ENCODE measurements around the gene KCND2. TPM values are rescaled to one million over a fixed set of nuclear protein-coding genes. Genes with fewer than 3 reads are reported as not detected.
A peak's percentile ranks its signal among the peaks of the same experiment; 100 is the strongest.

KCND2 gene
- total RNA-seq, 1 experiment from 2014 or later, result 0.33 TPM

GRCh38 chr7:120783721-120784120 is 510.7 kb downstream of the KCND2 start:
- Histone ChIP-seq H3K4me2 (ENCODE audit: low read length) (no peak overlapping the region), H3K27me3 (ENCODE audit: low read length) (no peaks in the 10 kb centered on the region), H3K9me2 (replicated peaks; ENCODE audit: low read length) (no peaks in the 10 kb centered on the region), H3K4me1 (ENCODE audit: insufficient read depth, low read length) (no peaks in the 10 kb centered on the region), H3K27ac (ENCODE audit: low read length) (no peak overlapping the region), H3K9me3 (ENCODE audit: low read length) (no peaks in the 10 kb centered on the region), H3F3A (ENCODE audit: low read length, unreplicated experiment) (no peaks in the 10 kb centered on the region), H3K79me2 (ENCODE audit: low read length) (no peaks in the 10 kb centered on the region), H3K9ac (ENCODE audit: low read length) (no peak overlapping the region), H2AFZ (ENCODE audit: low read length) (no peak overlapping the region), H3K36me3 (ENCODE audit: low read depth, low read length) (no peaks in the 10 kb centered on the region), H3K4me3 (ENCODE audit: low read length) (no peak overlapping the region), H4K20me1 (ENCODE audit: low read length) (no peaks in the 10 kb centered on the region)
- CTCF ChIA-PET, result no interaction called here
- DNase-seq, result no peak
- BruUV-seq (replicated peaks), result no TSS peak
- intact Hi-C loops (cut with micrococcal nuclease), result no loop called here
- POLR2A ChIA-PET (ENCODE audit: unreplicated experiment), result no interaction called here
- ATAC-seq, result no peak
- no peak for TF ChIP-seq EZH2 (IDR thresholded peaks at IDR 0.05; ENCODE audit: low read length, unreplicated experiment)
- no peak for TF ChIP-seq EZH2phosphoT487 (IDR thresholded peaks at IDR 0.05; ENCODE audit: borderline replicate concordance, low read length)
- TF ChIP-seq, protein P1, sequence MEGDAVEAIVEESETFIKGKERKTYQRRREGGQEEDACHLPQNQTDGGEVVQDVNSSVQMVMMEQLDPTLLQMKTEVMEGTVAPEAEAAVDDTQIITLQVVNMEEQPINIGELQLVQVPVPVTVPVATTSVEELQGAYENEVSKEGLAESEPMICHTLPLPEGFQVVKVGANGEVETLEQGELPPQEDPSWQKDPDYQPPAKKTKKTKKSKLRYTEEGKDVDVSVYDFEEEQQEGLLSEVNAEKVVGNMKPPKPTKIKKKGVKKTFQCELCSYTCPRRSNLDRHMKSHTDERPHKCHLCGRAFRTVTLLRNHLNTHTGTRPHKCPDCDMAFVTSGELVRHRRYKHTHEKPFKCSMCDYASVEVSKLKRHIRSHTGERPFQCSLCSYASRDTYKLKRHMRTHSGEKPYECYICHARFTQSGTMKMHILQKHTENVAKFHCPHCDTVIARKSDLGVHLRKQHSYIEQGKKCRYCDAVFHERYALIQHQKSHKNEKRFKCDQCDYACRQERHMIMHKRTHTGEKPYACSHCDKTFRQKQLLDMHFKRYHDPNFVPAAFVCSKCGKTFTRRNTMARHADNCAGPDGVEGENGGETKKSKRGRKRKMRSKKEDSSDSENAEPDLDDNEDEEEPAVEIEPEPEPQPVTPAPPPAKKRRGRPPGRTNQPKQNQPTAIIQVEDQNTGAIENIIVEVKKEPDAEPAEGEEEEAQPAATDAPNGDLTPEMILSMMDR (conservative IDR thresholded peaks at IDR 0.05; ENCODE audit: low read depth, low read length), result no peak

DNA sequence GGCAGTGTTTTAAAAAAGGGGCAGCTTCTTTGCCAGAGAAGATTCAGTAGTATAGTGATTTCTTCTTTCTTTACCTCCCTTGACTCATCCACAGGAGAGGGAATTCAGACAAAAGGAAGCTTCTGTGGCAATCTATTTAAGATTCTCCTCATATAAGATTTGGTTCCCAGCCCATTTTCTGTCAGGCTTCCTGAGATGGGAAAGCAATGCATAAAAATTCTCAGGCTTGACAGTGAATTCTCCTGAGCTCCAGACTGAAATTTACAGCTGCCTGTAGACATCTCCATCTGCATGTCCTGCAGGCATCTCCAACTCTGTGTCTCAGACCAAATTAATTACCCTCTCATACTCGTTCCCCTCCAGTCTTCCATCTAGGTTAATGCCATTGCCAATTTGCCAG is 512.1 kb downstream of the KCND2 start:
- ATAC-seq (peak; percentile 22; the same call in 1 of the 2 replicates), DNase-seq (no peak)
- CTCF ChIA-PET, result no interaction called here
- no peaks in the 10 kb centered on the region for H3K9me3 ChIP-seq (ENCODE audit: low read length)
- POLR2A ChIA-PET (ENCODE audit: unreplicated experiment), result no interaction called here
- H3F3A ChIP-seq (ENCODE audit: low read length, unreplicated experiment), result no peaks in the 10 kb centered on the region
- no peaks in the 10 kb centered on the region for H3K4me1 ChIP-seq (ENCODE audit: insufficient read depth, low read length)
- H3K36me3 ChIP-seq (ENCODE audit: low read depth, low read length), result no peaks in the 10 kb centered on the region
- intact Hi-C loops (cut with micrococcal nuclease), result no loop called here
- no TSS peak for BruUV-seq (replicated peaks)
- H3K27me3 ChIP-seq (ENCODE audit: low read length), result no peaks in the 10 kb centered on the region
- no peak overlapping the region for H3K27ac ChIP-seq (ENCODE audit: low read length)
- H3K79me2 ChIP-seq (ENCODE audit: low read length), result no peaks in the 10 kb centered on the region
- TF ChIP-seq EZH2phosphoT487 (IDR thresholded peaks at IDR 0.05; ENCODE audit: borderline replicate concordance, low read length) (no peak), EZH2 (IDR thresholded peaks at IDR 0.05; ENCODE audit: low read length, unreplicated experiment) (no peak)
- TF ChIP-seq, protein P1 (conservative IDR thresholded peaks at IDR 0.05; ENCODE audit: low read depth, low read length), result no peak
- H3K9me2 ChIP-seq (replicated peaks; ENCODE audit: low read length), result no peaks in the 10 kb centered on the region
- no peak overlapping the region for H3K4me2 ChIP-seq (ENCODE audit: low read length)
- no peaks in the 10 kb centered on the region for H4K20me1 ChIP-seq (ENCODE audit: low read length)
- H3K4me3 ChIP-seq (ENCODE audit: low read length), result no peak overlapping the region
- H3K9ac ChIP-seq (ENCODE audit: low read length), result no peak overlapping the region
- no peak overlapping the region for H2AFZ ChIP-seq (ENCODE audit: low read length)

DNA sequence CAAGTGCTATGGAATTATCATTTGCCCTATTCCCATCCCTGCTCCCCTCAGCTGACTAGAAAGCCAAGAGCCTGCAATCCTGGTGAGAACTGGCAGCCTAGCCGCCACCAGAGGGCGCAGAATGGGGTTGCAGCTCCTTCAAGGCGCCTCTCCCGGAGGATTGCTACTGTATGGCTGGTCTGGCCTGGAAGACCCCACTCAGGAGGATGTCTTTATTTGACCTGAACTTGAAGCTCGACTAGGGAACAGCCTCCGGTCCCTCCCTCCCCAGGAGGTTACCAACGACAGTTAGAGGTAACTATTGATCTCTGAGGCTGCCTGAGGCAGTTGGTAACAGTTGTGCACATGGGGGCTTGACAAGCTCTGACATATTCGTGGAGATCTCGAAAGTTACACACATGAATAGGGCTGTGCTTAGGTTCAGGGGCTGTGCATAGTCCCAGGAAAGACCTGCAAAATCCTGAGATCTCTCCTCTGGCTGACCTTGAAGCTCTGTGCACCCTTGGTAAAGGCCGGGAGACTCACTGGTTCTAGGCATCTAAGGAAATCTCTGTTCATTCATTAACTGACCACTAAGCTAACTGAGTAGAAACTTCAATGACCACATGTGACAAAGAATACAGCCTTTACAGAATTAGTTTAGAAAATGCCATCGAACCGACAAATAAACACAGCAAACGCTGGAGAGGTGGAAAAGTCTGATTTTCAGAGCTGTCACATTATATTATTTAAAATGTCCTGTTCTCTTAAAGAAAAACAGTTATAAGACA is 519.3 kb downstream of the KCND2 start:
- peak; percentile 93 for ATAC-seq
- TF ChIP-seq EZH2 (IDR thresholded peaks at IDR 0.05; ENCODE audit: low read length, unreplicated experiment), result no peak
- TF ChIP-seq, protein P1 (conservative IDR thresholded peaks at IDR 0.05; ENCODE audit: low read depth, low read length), result peak; percentile 92
- H3K27me3 ChIP-seq (ENCODE audit: low read length), result no peaks in the 10 kb centered on the region
- H3K9ac ChIP-seq (ENCODE audit: low read length), result no peak overlapping the region
- no peak overlapping the region for H3K4me2 ChIP-seq (ENCODE audit: low read length)
- no peak overlapping the region for H2AFZ ChIP-seq (ENCODE audit: low read length)
- H3K4me1 ChIP-seq (ENCODE audit: insufficient read depth, low read length), result no peaks in the 10 kb centered on the region
- H3K9me2 ChIP-seq (replicated peaks; ENCODE audit: low read length), result no peaks in the 10 kb centered on the region
- no peaks in the 10 kb centered on the region for H4K20me1 ChIP-seq (ENCODE audit: low read length)
- no peak overlapping the region for H3K27ac ChIP-seq (ENCODE audit: low read length)
- no peak overlapping the region for H3K4me3 ChIP-seq (ENCODE audit: low read length)
- H3K36me3 ChIP-seq (ENCODE audit: low read depth, low read length), result no peaks in the 10 kb centered on the region
- ChIA-PET POLR2A (ENCODE audit: unreplicated experiment) (interaction anchor here (0.6 kb wide), 1 partner anchor 581 kb away, joined by 5 read pairs; no protein-coding TSS in a partner anchor), CTCF (interaction anchor here (0.5 to 1.1 kb wide), 4 partner anchors 54 to 880 kb away, joined by 3 to 9 read pairs (median 4); no protein-coding TSS in a partner anchor)
- no peaks in the 10 kb centered on the region for H3F3A ChIP-seq (ENCODE audit: low read length, unreplicated experiment)
- no peaks in the 10 kb centered on the region for H3K79me2 ChIP-seq (ENCODE audit: low read length)
- intact Hi-C loops (cut with micrococcal nuclease), result loop anchor here (1.0 kb wide), 1 partner anchor 149 kb away; no protein-coding TSS in a partner anchor
- no TSS peak for BruUV-seq (replicated peaks)
- H3K9me3 ChIP-seq (ENCODE audit: low read length), result no peaks in the 10 kb centered on the region
- DNase-seq, result peak; percentile 72

Measured in PC-3 (cell line).